Ovary (tissue), 9 donors: ENCODE measurements around the gene EMD. TPM values are rescaled to one million over a fixed set of nuclear protein-coding genes. Genes with fewer than 3 reads are reported as not detected.

Experiments used
- DNase-seq, 5 donors: peaks; one replicate each; pipeline ENCODE4 v3.0.0-alpha.2; 2019 to 2020
- H3K27ac ChIP-seq, 2 donors: fragments of 200-600 bp; one replicate each; pipeline versions ENCODE4 v1.5.1 to v1.8.0; 2019 to 2022
- H3K27me3 ChIP-seq: fragments of 200-600 bp; one replicate; pipeline ENCODE4 v1.8.0; 2022
- H3K36me3 ChIP-seq: fragments of 200-600 bp; sonication (generic); one replicate; pipeline ENCODE4 v1.5.1; 2019
- H3K4me1 ChIP-seq: one replicate; pipeline ENCODE4 v1.8.1; 2013; ENCODE audit warnings: mild to moderate bottlenecking, moderate library complexity; ENCODE audit not compliant: insufficient read depth
- H3K4me3 ChIP-seq: fragments of 200-600 bp; sonication (generic); one replicate; pipeline ENCODE4 v1.5.1; 2017
- H3K9me3 ChIP-seq, 2 donors: fragments of 200-600 bp in 1 of 2; sonication (generic) in 1 of 2; one replicate each; pipeline versions ENCODE4 v1.5.1 to v1.8.1; 2013 to 2019; ENCODE audit warnings: mild to moderate bottlenecking in 1 of 2, moderate library complexity in 1 of 2
- EP300 ChIP-seq: sonication (generic); formaldehyde crosslinking; IDR thresholded peaks from one replicate; pipeline ENCODE4 v1.6.1; 2017; ENCODE audit warnings: antibody characterized with exemption
- POLR2A ChIP-seq: fragments of 450-650 bp; IDR thresholded peaks from one replicate; pipeline ENCODE4 v1.6.1; 2017; ENCODE audit warnings: antibody characterized with exemption, mild to moderate bottlenecking, moderate library complexity
- WGBS, 3 donors: extraction: QIAGEN DNeasy Blood & Tissue Kit in 1 of 3; methylation state at CpG; one replicate each; pipeline versions ENCODE4 v1.1.5 to v1.1.7; 2013 to 2017; 5-methylcytosine and 5-hydroxymethylcytosine counted together
- intact Hi-C, 4 donors: fragments of 100-400 bp; cut with DNase I; formaldehyde crosslinking; loops; one replicate each; pipeline versions ENCODE4 v1.11.0 to v1.15.1; 2022 to 2023
- polyA plus RNA-seq, 2 donors: library from polyadenylated mRNA; stranded (reverse); fragments of 200-250 nt in 1 of 2; fragments of 350-450 nt in 1 of 2; fragmentation: Illumina TruSeq in 1 of 2; extraction: RNeasy Lipid Tissue Mini Kit (QIAGEN cat#74804) in 1 of 2; gene quantifications; one replicate each; pipeline ENCODE4 v1.2.3, GENCODE V29; 2013 to 2014
- small RNA-seq: library from RNA; depleted of rRNA; stranded (forward); fragments of <200 nt; gene quantifications from one replicate; pipeline ENCODE3, GENCODE V24; 2016
- total RNA-seq, 7 donors: library from RNA; depleted of rRNA in 2 of 7; stranded (reverse); fragments of >200 nt in 2 of 7; fragmentation: NEBNext Ultra II Directional in 3 of 7; extraction: Animal tissue kit (Norgen Biotek cat#: 25700) in 3 of 7; gene quantifications; one replicate each; pipeline versions ENCODE4 v1.1.0 to v1.2.4, GENCODE V29; 2016 to 2023
- TF ChIP-seq, protein P1 (sequence below), 3 donors: fragments of 450-650 bp in 2 of 3; fragments of 200-600 bp in 1 of 3; IDR thresholded peaks; one replicate each; pipeline versions ENCODE4 v1.5.1 to v1.8.0; 2016 to 2022; ENCODE audit warnings: antibody characterized with exemption in 3 of 3, mild to moderate bottlenecking in 1 of 3
- donor health status: DM: no; HTN: no; CAD: no; lungs with moderate emphysema.
- donor health status: DM: no; HTN: no; CAD: no.
- donor health status: Bipolar disorder and iron deficiency.
- donor health status: DM: yes; HTN: yes; CAD: no.
- donor health status: DM: no; HTN: no; CAD: no.
- donor health status: DM: yes; HTN: yes; CAD: no.

Gene EMD
- total and polyA plus RNA-seq, 9 donors = 40.5 to 158 (median 107) TPM

DNA sequence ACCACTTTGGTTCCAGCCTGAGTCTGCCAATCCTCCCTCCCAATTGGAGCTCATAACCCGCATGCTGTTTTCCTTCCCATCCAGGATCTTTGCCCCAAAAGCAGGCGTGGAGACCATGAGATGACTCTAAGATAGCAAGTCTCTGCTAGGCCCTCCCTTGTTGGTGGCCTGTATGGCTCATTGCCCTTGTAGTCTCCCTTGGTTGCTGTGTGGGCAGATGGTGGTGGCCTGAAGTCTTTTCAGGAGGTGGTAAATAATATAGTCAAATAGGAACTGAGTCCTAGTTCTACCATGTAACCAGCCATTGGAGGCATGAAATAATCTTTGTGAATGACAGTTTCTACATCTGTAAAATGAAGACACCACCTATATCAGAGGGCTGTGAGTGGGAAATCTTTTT lies 50.6 kb downstream of the EMD start:
- H3K36me3 ChIP-seq = no peaks in the 10 kb centered on the region
- intact Hi-C loops = no loop called here
- no peak overlapping the region for H3K4me3 ChIP-seq
- H3K4me1 ChIP-seq = no peaks in the 10 kb centered on the region
- TF ChIP-seq EP300 (no peak), POLR2A (no peak)
- TF ChIP-seq, protein P1, sequence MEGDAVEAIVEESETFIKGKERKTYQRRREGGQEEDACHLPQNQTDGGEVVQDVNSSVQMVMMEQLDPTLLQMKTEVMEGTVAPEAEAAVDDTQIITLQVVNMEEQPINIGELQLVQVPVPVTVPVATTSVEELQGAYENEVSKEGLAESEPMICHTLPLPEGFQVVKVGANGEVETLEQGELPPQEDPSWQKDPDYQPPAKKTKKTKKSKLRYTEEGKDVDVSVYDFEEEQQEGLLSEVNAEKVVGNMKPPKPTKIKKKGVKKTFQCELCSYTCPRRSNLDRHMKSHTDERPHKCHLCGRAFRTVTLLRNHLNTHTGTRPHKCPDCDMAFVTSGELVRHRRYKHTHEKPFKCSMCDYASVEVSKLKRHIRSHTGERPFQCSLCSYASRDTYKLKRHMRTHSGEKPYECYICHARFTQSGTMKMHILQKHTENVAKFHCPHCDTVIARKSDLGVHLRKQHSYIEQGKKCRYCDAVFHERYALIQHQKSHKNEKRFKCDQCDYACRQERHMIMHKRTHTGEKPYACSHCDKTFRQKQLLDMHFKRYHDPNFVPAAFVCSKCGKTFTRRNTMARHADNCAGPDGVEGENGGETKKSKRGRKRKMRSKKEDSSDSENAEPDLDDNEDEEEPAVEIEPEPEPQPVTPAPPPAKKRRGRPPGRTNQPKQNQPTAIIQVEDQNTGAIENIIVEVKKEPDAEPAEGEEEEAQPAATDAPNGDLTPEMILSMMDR (IDR thresholded peaks at IDR 0.05) = no peak
- DNase-seq = no peak
- no peaks in the 10 kb centered on the region for H3K27me3 ChIP-seq
- no peaks in the 10 kb centered on the region for H3K9me3 ChIP-seq
- whole genome bisulfite sequencing, 3 donors = 69 to 81% (median 80%) methylated on average over 2 of the region's 2 CpGs
- H3K27ac ChIP-seq = no peak overlapping the region

DNA sequence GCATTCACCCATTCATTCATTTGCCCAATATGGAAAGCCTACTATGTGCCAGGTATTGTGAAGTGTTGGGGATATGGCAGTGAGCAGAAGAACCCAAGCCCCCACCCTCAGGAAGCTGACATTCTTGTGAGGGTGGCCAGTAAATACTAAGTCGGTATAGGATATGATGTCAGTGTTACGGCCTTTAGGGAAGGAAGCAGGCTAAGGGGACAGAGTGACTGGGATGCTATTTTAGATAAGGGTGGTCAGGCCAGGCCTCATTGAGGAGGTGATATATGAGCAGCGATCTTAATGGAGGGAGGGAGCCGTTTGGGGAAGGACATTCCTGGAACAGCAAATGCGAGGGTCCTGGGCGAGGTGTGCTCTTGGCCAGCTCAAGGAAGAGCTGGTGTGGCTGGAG lies 51.4 kb downstream of the EMD start:
- Histone ChIP-seq H3K4me3 (no peak overlapping the region), H3K4me1 (no peaks in the 10 kb centered on the region), H3K27me3 (no peaks in the 10 kb centered on the region), H3K27ac (no peak overlapping the region), H3K9me3 (no peaks in the 10 kb centered on the region), H3K36me3 (no peaks in the 10 kb centered on the region)
- intact Hi-C loops = no loop called here
- WGBS, 3 donors = 76 to 81% (median 80%) methylated on average over 6 of the region's 6 CpGs
- no peak for DNase-seq
- TF ChIP-seq EP300 = no peak

DNA sequence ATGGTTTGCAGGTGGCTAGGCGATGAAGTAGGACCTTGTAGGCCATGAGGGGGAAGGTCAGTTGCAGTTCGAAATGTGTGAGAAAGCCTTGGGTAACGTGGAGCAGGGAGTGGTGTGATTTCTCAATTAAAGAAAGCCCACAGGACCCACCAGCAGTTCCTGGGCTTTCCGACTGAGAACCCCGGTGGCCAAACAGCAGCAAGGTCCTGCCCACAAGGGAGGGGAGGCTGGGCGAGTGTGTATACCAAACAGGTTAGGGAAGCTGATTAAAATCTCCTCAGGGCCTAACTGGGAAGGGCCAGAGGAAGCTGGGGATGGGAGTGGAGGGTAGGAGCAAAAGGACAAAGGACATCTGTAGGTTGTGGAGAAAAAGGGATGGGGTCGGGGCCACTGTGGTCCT lies 51.8 kb downstream of the EMD start:
- H3K27me3 ChIP-seq = no peaks in the 10 kb centered on the region
- WGBS, 3 donors = 66 to 70% (median 69%) methylated on average over 7 of the region's 7 CpGs
- H3K36me3 ChIP-seq = no peaks in the 10 kb centered on the region
- no peaks in the 10 kb centered on the region for H3K9me3 ChIP-seq
- TF ChIP-seq EP300 (no peak), POLR2A (no peak)
- TF ChIP-seq, protein P1 (IDR thresholded peaks at IDR 0.05) = no peak
- intact Hi-C loops = no loop called here
- no peak overlapping the region for H3K4me3 ChIP-seq
- no peaks in the 10 kb centered on the region for H3K4me1 ChIP-seq
- H3K27ac ChIP-seq = no peak overlapping the region
- DNase-seq = no peak

Small RNAs within 50 kb of the gene (small RNA-seq; reads per million reads assigned to genes)
- gene SNORA70 = not detected

Other genes with a start within 250 kb of the EMD start
- not detected for gene OPN1LW, start 235.1 kb upstream of the EMD start, total RNA-seq
- gene OPN1LW, start 235.1 kb upstream of the EMD start, polyA plus RNA-seq = not detected
- not detected for gene OPN1MW, start 196.7 kb upstream of the EMD start, total RNA-seq
- not detected for gene OPN1MW, start 196.7 kb upstream of the EMD start, polyA plus RNA-seq
- not detected for gene OPN1MW2, start 159.5 kb upstream of the EMD start, total RNA-seq
- gene OPN1MW2, start 159.5 kb upstream of the EMD start, polyA plus RNA-seq = not detected
- gene OPN1MW3, start 121.7 kb upstream of the EMD start, total RNA-seq = not detected
- gene OPN1MW3, start 121.7 kb upstream of the EMD start, polyA plus RNA-seq = not detected
- not detected for gene TEX28, start 84.2 kb upstream of the EMD start, total RNA-seq
- gene TEX28, start 84.2 kb upstream of the EMD start, polyA plus RNA-seq = not detected
- under 1 TPM in 4 of 7 donors, not detected in 3; 0.12 to 0.36 (median 0.23) TPM for gene TKTL1, start 83.5 kb upstream of the EMD start, total RNA-seq
- under 1 TPM; 0.38 to 0.91 TPM for gene TKTL1, start 83.5 kb upstream of the EMD start, polyA plus RNA-seq
- 1,000 to 10,000 TPM in 4 of 7 donors, 100 to 1,000 TPM in 3; 327 to 2,249 (median 1,321) TPM for gene FLNA, start 4.7 kb upstream of the EMD start, total RNA-seq
- gene FLNA, start 4.7 kb upstream of the EMD start, polyA plus RNA-seq = 100 to 1,000 TPM; 378 to 647 TPM
- gene RPL10, start 19.1 kb downstream of the EMD start, total RNA-seq = over 10,000 TPM in 1 of 7 donors, 1,000 to 10,000 TPM in 6; 6,380 to 12,508 (median 7,126) TPM
- gene RPL10, start 19.1 kb downstream of the EMD start, polyA plus RNA-seq = over 10,000 TPM in 1 of 2 donors, 1,000 to 10,000 TPM in 1; 4,233 to 12,949 TPM
- 10 to 100 TPM; 11.9 to 21.4 (median 18.1) TPM for gene DNASE1L1, start 30.0 kb downstream of the EMD start, total RNA-seq
- 10 to 100 TPM; 13.0 to 16.1 TPM for gene DNASE1L1, start 30.0 kb downstream of the EMD start, polyA plus RNA-seq
- gene TAFAZZIN, start 32.2 kb downstream of the EMD start, total RNA-seq = 10 to 100 TPM; 31.3 to 62.1 (median 37.9) TPM
- gene TAFAZZIN, start 32.2 kb downstream of the EMD start, polyA plus RNA-seq = 10 to 100 TPM in 1 of 2 donors, 1 to 10 TPM in 1; 7.9 to 33.1 TPM
- gene ATP6AP1, start 49.4 kb downstream of the EMD start, total RNA-seq = 10 to 100 TPM; 29.6 to 75.9 (median 58.1) TPM
- 10 to 100 TPM; 75.2 to 77.8 TPM for gene ATP6AP1, start 49.4 kb downstream of the EMD start, polyA plus RNA-seq
- 100 to 1,000 TPM in 5 of 7 donors, 10 to 100 TPM in 2; 72.8 to 188 (median 139) TPM for gene GDI1, start 57.9 kb downstream of the EMD start, total RNA-seq
- 100 to 1,000 TPM; 113 to 116 TPM for gene GDI1, start 57.9 kb downstream of the EMD start, polyA plus RNA-seq
- 10 to 100 TPM; 21.3 to 48.9 (median 34.3) TPM for gene FAM50A, start 64.8 kb downstream of the EMD start, total RNA-seq
- 10 to 100 TPM; 41.4 to 42.8 TPM for gene FAM50A, start 64.8 kb downstream of the EMD start, polyA plus RNA-seq
- 100 to 1,000 TPM in 1 of 7 donors, 10 to 100 TPM in 5, 1 to 10 TPM in 1; 9.5 to 118 (median 50.9) TPM for gene PLXNA3, start 79.0 kb downstream of the EMD start, total RNA-seq
- 10 to 100 TPM; 11.0 to 17.0 TPM for gene PLXNA3, start 79.0 kb downstream of the EMD start, polyA plus RNA-seq
- gene LAGE3, start 100.0 kb downstream of the EMD start, total RNA-seq = 10 to 100 TPM; 19.4 to 39.3 (median 23.2) TPM
- gene LAGE3, start 100.0 kb downstream of the EMD start, polyA plus RNA-seq = 10 to 100 TPM in 1 of 2 donors, 1 to 10 TPM in 1; 2.7 to 19.5 TPM
- 10 to 100 TPM; 17.2 to 35.5 (median 29.3) TPM for gene UBL4A, start 107.3 kb downstream of the EMD start, total RNA-seq
- gene UBL4A, start 107.3 kb downstream of the EMD start, polyA plus RNA-seq = 10 to 100 TPM; 14.6 to 21.6 TPM
- 10 to 100 TPM; 19.6 to 49.8 (median 42.3) TPM for gene SLC10A3, start 111.3 kb downstream of the EMD start, total RNA-seq
- 10 to 100 TPM in 1 of 2 donors, 1 to 10 TPM in 1; 5.5 to 35.1 TPM for gene SLC10A3, start 111.3 kb downstream of the EMD start, polyA plus RNA-seq
- 10 to 100 TPM; 34.6 to 76.8 (median 62.9) TPM for gene FAM3A, start 136.9 kb downstream of the EMD start, total RNA-seq
- 10 to 100 TPM in 1 of 2 donors, 1 to 10 TPM in 1; 3.6 to 81.6 TPM for gene FAM3A, start 136.9 kb downstream of the EMD start, polyA plus RNA-seq
- 100 to 1,000 TPM in 1 of 7 donors, 10 to 100 TPM in 6; 18.0 to 115 (median 57.5) TPM for gene G6PD, start 167.6 kb downstream of the EMD start, total RNA-seq
- 10 to 100 TPM; 19.0 to 26.3 TPM for gene G6PD, start 167.6 kb downstream of the EMD start, polyA plus RNA-seq
- gene IKBKG, start 168.3 kb downstream of the EMD start, total RNA-seq = 10 to 100 TPM in 6 of 7 donors, 1 to 10 TPM in 1; 8.0 to 28.6 (median 22.9) TPM
- 10 to 100 TPM in 1 of 2 donors, 1 to 10 TPM in 1; 1.5 to 16.1 TPM for gene IKBKG, start 168.3 kb downstream of the EMD start, polyA plus RNA-seq
- gene CTAG1A, start 205.8 kb downstream of the EMD start, total RNA-seq = under 1 TPM in 1 of 7 donors, not detected in 6; 0.35 TPM
- under 1 TPM in 1 of 2 donors, not detected in 1; 0.12 TPM for gene CTAG1A, start 205.8 kb downstream of the EMD start, polyA plus RNA-seq
- gene CTAG1B, start 240.0 kb downstream of the EMD start, total RNA-seq = not detected
- under 1 TPM in 1 of 2 donors, not detected in 1; 0.15 TPM for gene CTAG1B, start 240.0 kb downstream of the EMD start, polyA plus RNA-seq